Dermis microvascular lymphatic vessel endothelial cell (primary cell): ENCODE data around the gene SPTSSA. TPM values are rescaled to one million over a fixed set of nuclear protein-coding genes. Genes with fewer than 3 reads are reported as not detected.
"Not testable (repeated sequence)": the region's sequence is repeated elsewhere in the genome, so short reads cannot be mapped to it uniquely, and the experiment has no call there.

Experiments
- DNase-seq, 2 donors: peaks; one replicate each; pipeline versions ENCODE4 v3.0.0 to v3.0.0-alpha.2; 2010; ENCODE audit warnings: low read depth in 2 of 2
- total RNA-seq: library from RNA; depleted of rRNA; stranded (reverse); fragments of >200 nt; gene quantifications from 2 replicates; pipeline ENCODE4 v1.2.1, GENCODE V29; 2014

Gene SPTSSA
- total RNA-seq: 18.4 and 24.0 TPM in 2 replicates

- peak; percentile 75 to 92 for DNase-seq
These were observed at the start of gene SPTSSA for GRCh38 chr14:34462132-34462893. Gene SPTSSA (minus strand): TSS chr14:34462240. CDS start chr14:34462207, 33 bp downstream.

GRCh38 chr14:34507884-34508283 is 45.8 kb upstream of the SPTSSA start:
- no peak for DNase-seq

DNA sequence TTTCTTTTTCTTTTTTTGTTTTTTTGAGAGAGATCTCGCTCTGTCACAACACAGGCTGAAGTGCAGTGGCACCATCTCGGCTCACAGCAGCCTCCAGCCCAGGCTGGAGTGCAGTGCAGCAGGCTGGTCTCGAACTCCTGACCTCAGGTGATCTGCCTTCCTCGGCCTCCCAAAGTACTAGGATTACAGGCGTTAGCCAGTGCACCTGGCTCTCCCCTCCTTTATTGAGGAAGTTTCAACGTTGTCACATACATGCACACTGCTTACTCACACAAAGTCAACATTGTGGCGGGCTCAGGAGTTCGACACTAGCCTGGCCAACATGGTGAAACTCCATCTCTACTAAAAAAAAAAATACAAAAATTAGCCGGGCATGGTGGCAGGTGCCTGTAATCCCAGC is 45.4 kb upstream of the SPTSSA start:
- DNase-seq: no peak

- not testable (repeated sequence) for DNase-seq
These were observed 43.1 kb upstream of the SPTSSA start for GRCh38 chr14:34505124-34505491.

- DNase-seq: not testable (repeated sequence)
These were observed 42.0 kb upstream of the SPTSSA start for GRCh38 chr14:34504027-34504426.

DNA sequence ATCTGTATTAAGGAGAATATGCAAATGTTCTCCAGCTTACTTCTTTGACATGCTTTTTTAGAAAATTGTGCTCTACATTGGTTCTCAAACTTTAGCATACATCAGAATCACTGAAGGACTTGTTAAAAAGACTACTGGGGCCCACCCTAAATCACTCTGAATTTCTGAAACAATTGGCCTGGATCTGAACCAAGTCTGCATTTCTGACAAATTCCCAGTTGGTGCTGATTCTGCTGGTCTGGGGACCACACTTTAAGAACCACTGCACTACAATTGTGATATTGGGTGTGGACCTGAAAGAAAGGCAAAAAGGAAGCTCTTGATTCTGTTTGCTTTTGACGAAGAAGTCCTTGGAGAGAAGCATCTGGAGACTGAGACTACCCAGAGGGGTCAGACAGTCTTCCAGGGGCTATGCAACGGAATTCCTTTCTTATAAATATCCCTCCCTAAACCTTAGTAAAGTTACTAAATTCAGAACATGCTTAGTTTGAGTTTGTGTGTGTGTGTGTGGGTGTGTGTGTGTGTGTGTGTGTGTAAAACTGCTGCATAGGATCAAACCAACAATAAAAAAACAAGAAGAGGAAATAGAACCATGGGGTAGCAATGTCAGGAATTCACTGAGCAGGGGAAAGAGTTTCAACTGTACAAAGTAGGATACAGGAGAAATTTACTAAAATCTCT is 40.6 kb upstream of the SPTSSA start:
- peak; percentile 51 to 58 for DNase-seq

DNA sequence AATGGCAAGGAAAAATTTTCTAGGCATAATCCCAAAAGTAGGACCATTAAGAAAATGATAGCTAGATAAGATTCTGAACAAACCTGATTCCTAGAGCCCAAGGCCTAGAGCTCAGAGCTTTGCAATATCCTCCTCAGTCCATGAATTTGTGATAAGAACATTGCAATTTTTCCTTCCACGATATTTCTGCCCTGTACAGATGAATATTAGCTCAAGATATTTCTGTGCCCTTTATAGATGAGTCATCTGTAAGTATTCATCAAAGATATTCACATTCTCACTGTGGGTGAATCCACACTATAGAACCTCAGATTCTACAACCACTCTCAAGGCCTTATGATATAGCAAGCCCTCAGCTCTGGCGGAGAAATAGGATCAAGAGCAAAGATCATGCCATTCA is 40.0 kb upstream of the SPTSSA start:
- peak in 1 of 2 donors; percentile 7 for DNase-seq

- DNase-seq: no peak
These were observed 39.1 kb upstream of the SPTSSA start for GRCh38 chr14:34501004-34501580.

DNA sequence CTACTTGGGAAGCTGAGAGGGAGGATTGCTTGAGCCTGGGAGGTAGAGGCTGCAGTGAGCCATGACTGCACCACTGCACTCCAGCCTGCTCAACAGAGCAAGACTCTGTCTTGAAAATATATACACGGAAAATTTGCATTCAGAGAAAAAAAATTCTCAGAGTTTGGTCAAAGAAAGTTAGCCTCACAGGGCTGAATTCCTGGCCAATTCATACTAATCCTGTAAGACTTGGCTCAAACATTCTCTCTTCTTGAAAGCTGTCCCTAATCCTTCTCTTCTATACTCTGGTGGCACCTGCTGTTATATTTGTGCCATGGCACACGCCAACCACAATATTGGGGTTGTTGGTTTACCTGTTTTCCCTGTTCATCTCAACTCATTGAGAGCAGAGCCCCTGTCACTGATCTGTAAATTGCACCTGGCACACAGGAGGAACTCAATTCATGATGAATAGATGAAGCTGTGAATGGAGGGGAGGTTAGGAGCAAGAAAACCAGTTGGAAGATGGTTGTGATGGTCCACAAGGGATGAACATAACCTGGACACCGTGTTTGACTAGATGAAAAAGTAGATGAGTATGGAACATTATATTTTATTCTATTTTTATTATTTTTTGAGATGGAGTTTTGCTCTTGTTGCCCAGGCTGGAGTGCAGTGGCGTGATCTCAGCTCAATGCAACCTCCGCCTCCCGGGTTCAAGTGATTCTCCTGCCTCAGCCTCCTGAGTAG is 36.8 kb upstream of the SPTSSA start:
- DNase-seq: peak in 1 of 2 donors; percentile 7

GRCh38 chr14:34496679-34497513 is 34.9 kb upstream of the SPTSSA start:
- DNase-seq: peak in 1 of 2 donors; percentile 91

DNA sequence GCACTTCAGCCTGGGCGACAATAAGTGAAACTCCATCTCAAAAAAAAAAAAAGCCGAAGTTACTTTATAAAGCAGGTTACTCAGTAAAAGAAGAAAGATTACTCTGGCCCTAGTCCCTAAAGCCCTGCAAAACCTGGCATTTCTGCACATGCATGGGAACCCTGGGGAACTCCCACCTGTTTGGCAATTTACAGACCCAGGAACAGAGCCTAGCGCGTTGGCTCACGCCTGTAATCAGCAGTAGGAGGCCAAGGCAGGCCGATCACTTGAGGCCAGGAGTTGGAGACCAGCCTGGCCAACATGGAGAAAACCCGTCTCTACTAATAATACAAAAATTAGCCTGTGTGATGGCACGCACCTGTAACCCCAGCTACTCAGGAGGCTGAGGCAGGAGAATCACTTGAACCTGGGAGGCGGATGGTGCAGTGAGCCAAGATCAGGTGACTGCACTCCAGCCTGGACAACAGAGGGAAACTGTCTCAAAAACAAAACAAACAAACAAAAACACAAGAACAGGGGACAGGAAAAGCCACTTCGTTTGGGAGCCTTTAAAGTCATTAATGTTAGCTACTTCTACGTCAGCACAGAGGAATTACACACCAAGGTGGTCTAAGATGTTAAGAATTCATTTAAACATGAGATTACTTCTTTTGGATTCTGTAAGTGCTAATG is 34.1 kb upstream of the SPTSSA start:
- DNase-seq: no peak

DNA sequence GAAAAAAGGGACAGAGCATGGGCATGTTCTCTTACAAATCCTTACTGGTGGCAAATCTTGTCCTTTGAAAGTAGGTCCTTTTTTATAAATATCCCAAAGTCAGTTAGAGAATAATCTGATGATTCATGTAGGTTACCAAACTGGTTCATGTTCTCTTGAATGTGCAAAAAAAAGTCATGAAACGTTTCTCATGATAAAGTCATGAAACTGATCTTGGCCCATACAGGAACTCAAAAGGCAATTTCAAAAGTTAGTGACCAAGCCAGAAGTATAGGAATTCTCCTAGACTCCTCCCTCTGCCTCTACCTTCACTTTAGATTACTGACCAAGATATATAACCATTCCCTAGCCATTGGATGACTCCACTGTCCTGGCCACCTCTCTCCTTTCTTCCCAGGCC is 27.3 kb upstream of the SPTSSA start:
- DNase-seq: no peak

- DNase-seq: no peak
These were observed 26.5 kb upstream of the SPTSSA start for GRCh38 chr14:34488528-34488927.

GRCh38 chr14:34484726-34485125 is 22.7 kb upstream of the SPTSSA start:
- no peak for DNase-seq

DNA sequence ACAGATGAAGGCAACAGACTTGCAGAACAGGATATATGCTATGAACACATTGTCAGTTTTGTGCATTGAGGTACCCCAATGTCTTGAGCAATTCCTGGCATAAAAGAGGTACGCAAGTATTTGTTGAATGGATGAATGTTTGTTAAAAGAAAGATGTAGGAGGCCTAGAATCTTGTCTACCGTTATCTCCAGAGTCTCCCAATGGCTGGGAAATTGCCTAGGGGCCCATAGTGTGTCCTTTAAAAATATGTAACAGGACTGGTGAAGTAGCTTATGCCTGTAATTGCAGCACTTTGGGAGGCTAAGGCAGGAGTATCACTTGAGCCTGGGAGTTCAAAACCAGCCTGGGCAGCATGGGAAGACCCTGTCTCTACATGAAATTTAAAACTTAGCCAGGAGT is 20.4 kb upstream of the SPTSSA start:
- DNase-seq: no peak

DNA sequence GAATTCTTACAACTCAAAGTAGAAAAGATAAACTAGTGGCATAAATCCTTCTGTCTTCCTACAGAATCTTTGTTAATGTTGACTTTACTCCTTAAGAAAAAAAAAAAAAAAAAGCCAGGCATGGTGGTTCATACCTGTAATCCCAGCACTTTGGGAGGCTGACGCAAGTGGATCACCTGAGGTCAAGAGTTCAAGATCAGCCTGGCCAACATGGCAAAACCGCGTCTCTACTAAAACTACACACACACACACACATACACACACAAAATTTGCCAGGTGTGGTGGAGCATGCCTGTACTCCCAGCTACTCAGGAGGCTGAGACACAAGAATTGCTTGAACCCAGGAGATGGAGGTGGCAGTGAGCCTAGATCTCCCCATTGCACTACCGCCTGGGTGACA is 17.7 kb upstream of the SPTSSA start:
- no peak for DNase-seq

DNA sequence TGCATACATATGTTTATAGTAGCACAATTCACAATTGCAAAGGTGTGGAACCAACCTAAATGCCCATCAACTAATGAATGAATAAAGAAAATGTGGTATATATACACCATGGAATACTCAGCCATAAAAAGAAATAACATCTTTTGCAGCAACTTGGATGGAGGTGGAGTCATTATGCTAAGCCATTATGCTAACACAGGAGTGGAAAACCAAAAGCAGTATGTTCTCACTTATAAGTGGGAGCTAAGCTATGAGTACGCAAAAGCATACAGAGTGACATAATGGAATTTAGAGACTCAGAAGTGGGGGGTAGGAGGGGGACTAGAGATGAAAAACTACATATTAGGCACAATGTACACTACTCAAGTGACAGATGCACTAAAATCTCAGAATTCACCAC is 16.2 kb upstream of the SPTSSA start:
- DNase-seq: no peak

GRCh38 chr14:34476036-34476435 is 14.0 kb upstream of the SPTSSA start:
- not testable (repeated sequence) for DNase-seq

- no peak for DNase-seq
These were observed 13.1 kb upstream of the SPTSSA start for GRCh38 chr14:34475163-34475562.

GRCh38 chr14:34474187-34474679 is 12.2 kb upstream of the SPTSSA start:
- DNase-seq: no peak
